Suprapubic skin (tissue), 3 donors: ENCODE results near the gene NACAD.

Source experiments
- CTCF ChIP-seq, 2 donors: fragments of 200-600 bp in 1 of 2; fragments of 450-650 bp in 1 of 2; sonication (generic) in 1 of 2; IDR thresholded peaks; one replicate each; pipeline ENCODE4 v1.5.1; 2016 to 2019; ENCODE audit warnings: antibody characterized with exemption in 2 of 2, mild to moderate bottlenecking in 1 of 2, moderate library complexity in 1 of 2
- POLR2A ChIP-seq, 2 donors: fragments of 450-650 bp; IDR thresholded peaks; one replicate each; pipeline ENCODE4 v1.6.1; 2017; ENCODE audit warnings: antibody characterized with exemption in 2 of 2, mild to moderate bottlenecking in 2 of 2, moderate library complexity in 2 of 2

GRCh38 chr7:45061352-45061751 is 27.4 kb downstream of the NACAD start:
- TF ChIP-seq CTCF (IDR thresholded peaks at IDR 0.05) (no peak), POLR2A (IDR thresholded peaks at IDR 0.05) (no peak)
